GM12873 (cell line): ENCODE measurements around the gene NLRX1.

Experiments used
- CTCF ChIP-seq: IDR thresholded peaks from 2 replicates; pipeline ENCODE4 v1.5.1; 2012; ENCODE audit warnings: low read depth, mild to moderate bottlenecking, moderate library complexity, low read length, control low read depth; ENCODE audit not compliant: insufficient read depth; ENCODE audit errors: missing control alignments

The NLRX1 gene

GRCh38 chr11:119155733-119156492 lies 12.6 kb upstream of the NLRX1 start:
- TF ChIP-seq CTCF: peak; percentile 17

- TF ChIP-seq CTCF: no peak
Measured at GRCh38 chr11:119156496-119156895, 12.0 kb upstream of the NLRX1 start.

- TF ChIP-seq CTCF: no peak
Measured at GRCh38 chr11:119157063-119157462, 11.5 kb upstream of the NLRX1 start.

- no peak for TF ChIP-seq CTCF
Measured at GRCh38 chr11:119158467-119158866, 10.1 kb upstream of the NLRX1 start.

GRCh38 chr11:119160151-119160550 lies 8.4 kb upstream of the NLRX1 start:
- no peak for TF ChIP-seq CTCF

- no peak for TF ChIP-seq CTCF
Measured at GRCh38 chr11:119161871-119162270, 6.7 kb upstream of the NLRX1 start.

GRCh38 chr11:119166368-119167076 lies 2.0 kb upstream of the NLRX1 start:
- TF ChIP-seq CTCF: no peak
